Endothelial cell of umbilical vein (primary cell): ENCODE data around the gene GALNT17. TPM values are rescaled to one million over a fixed set of nuclear protein-coding genes. Genes with fewer than 3 reads are reported as not detected.

Experiments used
- BruUV-seq: library from RNA; stranded (reverse); fragments of 400-500 nt; replicated peaks from 2 replicates; lab custom pipeline; 2021; lab: Mats Ljungman, UMichigan
- CTCF ChIA-PET: fragments of 300-600, 350-600 bp; sonication (Branson Sonifier 250); formaldehyde crosslinking; loops from one replicate; lab custom pipeline; 2021; ENCODE audit warnings: antibody characterized with exemption, inconsistent platforms; lab: Charles Lee
- POLR2A ChIA-PET: fragments of 300-600, 350-600 bp; sonication (Branson Sonifier 250); formaldehyde crosslinking; loops from one replicate; lab custom pipeline; 2021; ENCODE audit warnings: antibody characterized with exemption, inconsistent platforms; lab: Charles Lee
- DNase-seq: peaks from one replicate; pipeline ENCODE4 v3.0.0-alpha.2; 2011; ENCODE audit warnings: low read depth, low spot score
- FAIRE-seq: peaks from 2 replicates; lab custom pipeline; 2011; peaks lifted over from hg19 to GRCh38; lab: Jason Lieb, UNC
- H2AFZ ChIP-seq: 2 replicates; pipeline ENCODE4 v1.6.0; 2012; ENCODE audit warnings: low read depth, low read length, control low read depth, inconsistent platforms
- H3K27ac ChIP-seq: 2 replicates; pipeline ENCODE4 v1.5.1; 2011; ENCODE audit warnings: low read depth, mild to moderate bottlenecking, control low read depth, low read length, moderate library complexity; ENCODE audit not compliant: insufficient read depth
- H3K27me3 ChIP-seq, 2 experiments: 2 replicates each; pipeline versions ENCODE4 v1.6.0 to v1.6.1; 2011; ENCODE audit warnings: low read length in 2 of 2, mixed read lengths in 1 of 2; ENCODE audit not compliant: control insufficient read depth in 2 of 2, insufficient read depth in 2 of 2
- H3K36me3 ChIP-seq, 2 experiments: 2 replicates in 1 of 2; 3 replicates in 1 of 2; pipeline ENCODE4 v1.5.1; 2011; ENCODE audit warnings: low read length in 2 of 2, mild to moderate bottlenecking in 1 of 2, moderate library complexity in 1 of 2; ENCODE audit not compliant: control insufficient read depth in 2 of 2, insufficient read depth in 2 of 2; ENCODE audit errors: extremely low read depth in 1 of 2
- H3K4me1 ChIP-seq: 3 replicates; pipeline ENCODE4 v1.5.1; 2011; ENCODE audit warnings: mild to moderate bottlenecking, low read length; ENCODE audit not compliant: control insufficient read depth, insufficient read depth; ENCODE audit errors: extremely low read depth
- H3K4me2 ChIP-seq: 2 replicates; pipeline ENCODE4 v1.6.1; 2011; ENCODE audit warnings: low read length, control low read depth, mixed read lengths; ENCODE audit not compliant: insufficient read depth
- H3K4me3 ChIP-seq, 3 experiments: fragments of 200-600 bp in 1 of 3; sonication (generic), shearing (Covaris generic) in 1 of 3; replicated peaks in 1 of 3; 2 replicates each; pipeline ENCODE4 v1.5.1; 2011 to 2016; ENCODE audit warnings: control low read depth in 3 of 3, low read length in 3 of 3, mild to moderate bottlenecking in 2 of 3, inconsistent platforms in 1 of 3, low read depth in 1 of 3, moderate library complexity in 1 of 3; ENCODE audit not compliant: insufficient read depth in 1 of 3
- H3K79me2 ChIP-seq: 2 replicates; pipeline ENCODE4 v1.6.0; 2012; ENCODE audit warnings: low read length, inconsistent platforms; ENCODE audit not compliant: control insufficient read depth, insufficient read depth
- H3K9ac ChIP-seq: replicated peaks from 2 replicates; pipeline ENCODE3; 2011; ENCODE audit warnings: low read length, control low read depth; ENCODE audit not compliant: insufficient read depth; ENCODE audit errors: extremely low read depth
- H3K9me1 ChIP-seq: replicated peaks from 3 replicates; pipeline ENCODE4 v1.6.0; 2011; ENCODE audit warnings: mild to moderate bottlenecking, low read length; ENCODE audit not compliant: control insufficient read depth, insufficient read depth; ENCODE audit errors: extremely low read depth
- H3K9me3 ChIP-seq: replicated peaks from 2 replicates; pipeline ENCODE4 v1.5.1; 2012; ENCODE audit warnings: low read length, inconsistent platforms; ENCODE audit not compliant: control insufficient read depth, insufficient read depth
- H4K20me1 ChIP-seq: replicated peaks from 2 replicates; pipeline ENCODE3; 2011; ENCODE audit warnings: mild to moderate bottlenecking, low read length; ENCODE audit not compliant: control insufficient read depth, insufficient read depth; ENCODE audit errors: extremely low read depth
- CTCF ChIP-seq, 2 donors: IDR thresholded peaks; 1 replicate in 1 of 2; 2 replicates in 1 of 2; pipeline ENCODE4 v1.5.1; 2011; ENCODE audit warnings: low read length in 2 of 2, mild to moderate bottlenecking in 2 of 2, moderate library complexity in 2 of 2, control low read depth in 1 of 2, inconsistent platforms in 1 of 2, low read depth in 1 of 2; ENCODE audit not compliant: insufficient read depth in 1 of 2; ENCODE audit errors: extremely low read depth in 1 of 2
- EZH2 ChIP-seq: IDR thresholded peaks from 2 replicates; pipeline ENCODE4 v1.6.1; 2012; ENCODE audit warnings: borderline replicate concordance, low read depth, mild to moderate bottlenecking, moderate library complexity, low read length, inconsistent platforms; ENCODE audit not compliant: severe bottlenecking
- FOS ChIP-seq: IDR thresholded peaks from 2 replicates; pipeline ENCODE4 v1.6.1; 2011; ENCODE audit warnings: mild to moderate bottlenecking, low read length, moderate library complexity, borderline replicate concordance; ENCODE audit not compliant: insufficient read depth
- GATA2 ChIP-seq: IDR thresholded peaks from 2 replicates; pipeline ENCODE4 v1.7.0; 2011; ENCODE audit warnings: low read depth, mild to moderate bottlenecking, moderate library complexity, mixed read lengths, low read length; ENCODE audit not compliant: insufficient read length, insufficient read depth
- JUN ChIP-seq: IDR thresholded peaks from 2 replicates; pipeline ENCODE4 v1.6.1; 2011; ENCODE audit warnings: borderline replicate concordance, low read depth; ENCODE audit not compliant: insufficient read length, insufficient read depth
- MAX ChIP-seq: IDR thresholded peaks from 2 replicates; pipeline ENCODE4 v1.6.1; 2011; ENCODE audit not compliant: insufficient read depth, insufficient read length
- MYC ChIP-seq: IDR thresholded peaks from one replicate; pipeline ENCODE4 v1.6.1; 2011; ENCODE audit warnings: mild to moderate bottlenecking, low read depth, low read length
- POLR2A ChIP-seq: IDR thresholded peaks from 2 replicates; pipeline ENCODE4 v1.6.1; 2012; ENCODE audit warnings: low read depth, mild to moderate bottlenecking, control low read depth, low read length
- POLR2AphosphoS5 ChIP-seq: IDR thresholded peaks from 2 replicates; pipeline ENCODE4 v1.6.1; 2012; ENCODE audit warnings: low read depth, mild to moderate bottlenecking, control low read depth, low read length, moderate library complexity; ENCODE audit not compliant: insufficient read depth
- dilution Hi-C: fragments of 300-500 bp; cut with MboI; formaldehyde crosslinking; loops from one replicate; pipeline ENCODE4 v1.15.0; 2019; ENCODE audit warnings: low sequenced_read_pairs; ENCODE audit not compliant: extremely low pct_ligation_motif_present
- intact Hi-C: fragments of 100-400 bp; cut with micrococcal nuclease; formaldehyde crosslinking; loops from one replicate; pipeline ENCODE4 v1.10.0; 2022
- polyA plus RNA-seq, 4 experiments: library from polyadenylated mRNA; depleted of rRNA in 3 of 4; stranded (reverse) in 3 of 4; unstranded in 1 of 4; fragments of >200 nt; gene quantifications; 2 replicates each; pipeline versions ENCODE4 v1.2.1 to v1.2.3, GENCODE V29; 2011 to 2012; ENCODE audit warnings: missing spikeins in 1 of 4
- total RNA-seq: library from RNA; stranded (reverse); gene quantifications from 2 replicates; pipeline ENCODE4 v1.2.3, GENCODE V29; 2021

GALNT17 gene
- total and polyA plus RNA-seq, 2 donors (not counting 3 experiments of a cell fraction or from before 2014, with no cell fraction given) = not detected

- Histone ChIP-seq H4K20me1 (no peaks in the 10 kb centered on the region), H3K79me2 (no peaks in the 10 kb centered on the region), H3K4me3 (no peak overlapping the region), H3K27ac (no peak overlapping the region), H3K4me2 (no peak overlapping the region), H3K4me1 (no peaks in the 10 kb centered on the region), H3K9me3 (peaks cover 2% of the 10 kb centered on the region), H3K9me1 (no peaks in the 10 kb centered on the region), H3K9ac (no peak overlapping the region), H2AFZ (no peak overlapping the region), H3K27me3 (no peaks in the 10 kb centered on the region), H3K36me3 (no peaks in the 10 kb centered on the region)
- ChIA-PET CTCF (no interaction called here), POLR2A (no interaction called here)
- no peak for DNase-seq
- intact Hi-C loops = no loop called here
- TF ChIP-seq JUN (no peak), CTCF (IDR thresholded peaks at IDR 0.05; ENCODE audit: extremely low read depth in 1 of 2, insufficient read depth in 1 of 2, low read depth in 1 of 2, low read length in 2 of 2) (no peak), MAX (no peak), EZH2 (no peak), POLR2AphosphoS5 (no peak), MYC (no peak), GATA2 (no peak), FOS (no peak), POLR2A (no peak)
- FAIRE-seq = no peak
- BruUV-seq = no TSS peak
- dilution Hi-C loops = no loop called here
Measured at GRCh38 chr7:71721742-71722141, 589.8 kb downstream of the GALNT17 start.
